Non-pigmented ciliary epithelial cell (primary cell): Measurements from ENCODE around the gene CSF1R.

ENCODE experiments used
- DNase-seq: peaks from one replicate; pipeline ENCODE4 v3.0.0-alpha.2; 2010; ENCODE audit warnings: low read depth

CSF1R gene

GRCh38 chr5:150069672-150070627 is 16.4 kb downstream of the CSF1R start:
- DNase-seq, result no peak

- no peak for DNase-seq
Observed at GRCh38 chr5:150068961-150069645, 17.3 kb downstream of the CSF1R start.

- DNase-seq, result no peak
Observed at GRCh38 chr5:150068472-150068871, 17.9 kb downstream of the CSF1R start.

GRCh38 chr5:150068071-150068470 is 18.3 kb downstream of the CSF1R start:
- no peak for DNase-seq

- DNase-seq, result no peak
Observed at GRCh38 chr5:150067405-150067960, 18.9 kb downstream of the CSF1R start.

- DNase-seq, result no peak
Observed at GRCh38 chr5:150066901-150067396, 19.4 kb downstream of the CSF1R start.

- no peak for DNase-seq
Observed at GRCh38 chr5:150066436-150066835, 19.9 kb downstream of the CSF1R start.

- DNase-seq, result no peak
Observed at GRCh38 chr5:150065886-150066285, 20.5 kb downstream of the CSF1R start.

GRCh38 chr5:150065346-150065745 is 21.0 kb downstream of the CSF1R start:
- no peak for DNase-seq

GRCh38 chr5:150064681-150065220 is 21.6 kb downstream of the CSF1R start:
- DNase-seq, result no peak

- no peak for DNase-seq
Observed at GRCh38 chr5:150063638-150064037, 22.7 kb downstream of the CSF1R start.

- DNase-seq, result no peak
Observed at GRCh38 chr5:150062216-150062922, 24.0 kb downstream of the CSF1R start.

GRCh38 chr5:150061538-150061995 is 24.8 kb downstream of the CSF1R start:
- no peak for DNase-seq

GRCh38 chr5:150060471-150060870 is 25.9 kb downstream of the CSF1R start:
- no peak for DNase-seq

- DNase-seq, result no peak
Observed at GRCh38 chr5:150059623-150060022, 26.7 kb downstream of the CSF1R start.

- DNase-seq, result no peak
Observed at GRCh38 chr5:150058480-150059126, 27.8 kb downstream of the CSF1R start.

GRCh38 chr5:150057996-150058395 is 28.4 kb downstream of the CSF1R start:
- DNase-seq, result no peak

GRCh38 chr5:150057511-150057910 is 28.8 kb downstream of the CSF1R start:
- no peak for DNase-seq

GRCh38 chr5:150057052-150057451 is 29.3 kb downstream of the CSF1R start:
- DNase-seq, result no peak

GRCh38 chr5:150056075-150056443 is 30.3 kb downstream of the CSF1R start:
- DNase-seq, result no peak
